ENCODE measurements around the gene PPM1L. TPM values are rescaled to one million over a fixed set of nuclear protein-coding genes. Genes with fewer than 3 reads are reported as not detected.

Gene PPM1L
- total RNA-seq, 1 experiment from 2014 or later, result 13.2 TPM

- DNase-seq (ENCODE audit: low read depth, low spot score), result no peak
- ChIA-PET RAD21 (ENCODE audit: low non-redundant PET in 1 of 2, low total read pairs in 2 of 2, uncharacterized antibody in 2 of 2, unreplicated experiment in 2 of 2) (no interaction called here), CTCF (no interaction called here), POLR2A (no interaction called here)
- no TSS peak for BruUV-seq (replicated peaks)
- H3K9me3 ChIP-seq (ENCODE audit: control insufficient read depth in 1 of 2, insufficient read depth in 1 of 2, low read depth in 1 of 2, low read length in 2 of 2), result no peaks in the 10 kb centered on the region
- H3K4me3 ChIP-seq (replicated peaks in 1 of 2; ENCODE audit: low read depth in 1 of 2, low read length in 2 of 2), result no peak overlapping the region
- no peak for TF ChIP-seq JUND (IDR thresholded peaks at IDR 0.05)
- no peak for TF ChIP-seq CTCF (IDR thresholded peaks at IDR 0.05 in 2 of 3, conservative IDR thresholded peaks at IDR 0.05 in 1 of 3; ENCODE audit: borderline replicate concordance in 1 of 3, insufficient read depth in 1 of 3, low read depth in 2 of 3, low read length in 2 of 3)
- H3K9me2 ChIP-seq (ENCODE audit: insufficient read depth), result peaks cover 4% of the 10 kb centered on the region; the same call in 1 of the 2 replicates
- H3K27me3 ChIP-seq (ENCODE audit: insufficient read depth, low read length), result no peaks in the 10 kb centered on the region
- no peak overlapping the region for H2AFZ ChIP-seq (ENCODE audit: low read depth, low read length, poor library complexity, severe bottlenecking)
- intact Hi-C loops (cut with micrococcal nuclease), result no loop called here
- H3K79me2 ChIP-seq (ENCODE audit: insufficient read depth, low read length), result no peaks in the 10 kb centered on the region
- no peak overlapping the region for H3K27ac ChIP-seq (ENCODE audit: low read depth, low read length)
- no peak overlapping the region for H3K4me2 ChIP-seq (ENCODE audit: low read length)
- no peak for ATAC-seq
- no peak overlapping the region for H3K9ac ChIP-seq (ENCODE audit: low read length)
- H3K4me1 ChIP-seq (ENCODE audit: control insufficient read depth in 1 of 2, insufficient read depth in 2 of 2, low read length in 2 of 2), result no peaks in the 10 kb centered on the region
- no peaks in the 10 kb centered on the region for H3K36me3 ChIP-seq (ENCODE audit: control insufficient read depth in 1 of 2, insufficient read depth in 2 of 2, low read length in 2 of 2)
- H4K20me1 ChIP-seq (ENCODE audit: insufficient read depth), result no peaks in the 10 kb centered on the region
Observed at GRCh38 chr3:160945336-160945735, 189.3 kb downstream of the PPM1L start.

GRCh38 chr3:160948273-160948672 is 192.2 kb downstream of the PPM1L start:
- Histone ChIP-seq H3K27me3 (ENCODE audit: insufficient read depth, low read length) (no peaks in the 10 kb centered on the region), H3K9me3 (ENCODE audit: control insufficient read depth in 1 of 2, insufficient read depth in 1 of 2, low read depth in 1 of 2, low read length in 2 of 2) (no peaks in the 10 kb centered on the region), H3K4me2 (ENCODE audit: low read length) (no peak overlapping the region), H3K9ac (ENCODE audit: low read length) (no peak overlapping the region), H4K20me1 (ENCODE audit: insufficient read depth) (no peaks in the 10 kb centered on the region), H3K36me3 (ENCODE audit: control insufficient read depth in 1 of 2, insufficient read depth in 2 of 2, low read length in 2 of 2) (no peaks in the 10 kb centered on the region), H3K27ac (ENCODE audit: low read depth, low read length) (no peak overlapping the region), H3K79me2 (ENCODE audit: insufficient read depth, low read length) (no peaks in the 10 kb centered on the region), H2AFZ (ENCODE audit: low read depth, low read length, poor library complexity, severe bottlenecking) (no peak overlapping the region), H3K4me1 (ENCODE audit: control insufficient read depth in 1 of 2, insufficient read depth in 2 of 2, low read length in 2 of 2) (no peaks in the 10 kb centered on the region), H3K9me2 (ENCODE audit: insufficient read depth) (peaks cover 4% of the 10 kb centered on the region; the same call in 1 of the 2 replicates), H3K4me3 (replicated peaks in 1 of 2; ENCODE audit: low read depth in 1 of 2, low read length in 2 of 2) (no peak overlapping the region)
- intact Hi-C loops (cut with micrococcal nuclease), result no loop called here
- ATAC-seq (no peak), DNase-seq (ENCODE audit: low read depth, low spot score) (no peak)
- RAD21 ChIA-PET (ENCODE audit: low non-redundant PET in 1 of 2, low total read pairs in 2 of 2, uncharacterized antibody in 2 of 2, unreplicated experiment in 2 of 2), result no interaction called here
- POLR2A ChIA-PET, result no interaction called here
- no TSS peak for BruUV-seq (replicated peaks)
- CTCF ChIA-PET, result no interaction called here
- TF ChIP-seq SP1 (IDR thresholded peaks at IDR 0.05; ENCODE audit: low read depth) (no peak), TCF7L2 (IDR thresholded peaks at IDR 0.05; ENCODE audit: borderline replicate concordance, extremely low read depth, insufficient read depth, insufficient read length) (no peak), REST (IDR thresholded peaks at IDR 0.05; ENCODE audit: low read depth) (no peak), ATF3 (IDR thresholded peaks at IDR 0.05) (no peak), CEBPB (IDR thresholded peaks at IDR 0.05; ENCODE audit: low read depth) (no peak), POLR2A (IDR thresholded peaks at IDR 0.05; ENCODE audit: borderline replicate concordance, extremely low read depth, insufficient read depth, insufficient read length) (no peak), JUND (IDR thresholded peaks at IDR 0.05) (no peak), FOSL1 (IDR thresholded peaks at IDR 0.05; ENCODE audit: low read depth) (no peak), POLR2AphosphoS5 (IDR thresholded peaks at IDR 0.05; ENCODE audit: low read depth, low read length) (no peak), CTCF (IDR thresholded peaks at IDR 0.05 in 2 of 3, conservative IDR thresholded peaks at IDR 0.05 in 1 of 3; ENCODE audit: borderline replicate concordance in 1 of 3, insufficient read depth in 1 of 3, low read depth in 2 of 3, low read length in 2 of 3) (no peak), ZFX (IDR thresholded peaks at IDR 0.05) (no peak), ELF1 (IDR thresholded peaks at IDR 0.05; ENCODE audit: borderline replicate concordance, low read depth) (no peak), RAD21 (IDR thresholded peaks at IDR 0.05; ENCODE audit: low read depth) (no peak), SRF (IDR thresholded peaks at IDR 0.05; ENCODE audit: low read depth) (no peak)

Data from HCT116 (cell line).